Astrocyte (in vitro differentiated cells and primary cell): ENCODE data around the gene IDH2.

Experiments used
- EZH2 ChIP-seq: IDR thresholded peaks from 2 replicates; pipeline ENCODE4 v1.6.1; 2012; ENCODE audit warnings: mild to moderate bottlenecking, low read length, inconsistent platforms; ENCODE audit not compliant: insufficient read depth
- TF ChIP-seq, protein P1 (sequence below): IDR thresholded peaks from 2 replicates; pipeline ENCODE4 v1.5.1; 2011; ENCODE audit warnings: low read depth, mild to moderate bottlenecking, inconsistent platforms, low read length, moderate library complexity; ENCODE audit not compliant: insufficient read depth

DNA sequence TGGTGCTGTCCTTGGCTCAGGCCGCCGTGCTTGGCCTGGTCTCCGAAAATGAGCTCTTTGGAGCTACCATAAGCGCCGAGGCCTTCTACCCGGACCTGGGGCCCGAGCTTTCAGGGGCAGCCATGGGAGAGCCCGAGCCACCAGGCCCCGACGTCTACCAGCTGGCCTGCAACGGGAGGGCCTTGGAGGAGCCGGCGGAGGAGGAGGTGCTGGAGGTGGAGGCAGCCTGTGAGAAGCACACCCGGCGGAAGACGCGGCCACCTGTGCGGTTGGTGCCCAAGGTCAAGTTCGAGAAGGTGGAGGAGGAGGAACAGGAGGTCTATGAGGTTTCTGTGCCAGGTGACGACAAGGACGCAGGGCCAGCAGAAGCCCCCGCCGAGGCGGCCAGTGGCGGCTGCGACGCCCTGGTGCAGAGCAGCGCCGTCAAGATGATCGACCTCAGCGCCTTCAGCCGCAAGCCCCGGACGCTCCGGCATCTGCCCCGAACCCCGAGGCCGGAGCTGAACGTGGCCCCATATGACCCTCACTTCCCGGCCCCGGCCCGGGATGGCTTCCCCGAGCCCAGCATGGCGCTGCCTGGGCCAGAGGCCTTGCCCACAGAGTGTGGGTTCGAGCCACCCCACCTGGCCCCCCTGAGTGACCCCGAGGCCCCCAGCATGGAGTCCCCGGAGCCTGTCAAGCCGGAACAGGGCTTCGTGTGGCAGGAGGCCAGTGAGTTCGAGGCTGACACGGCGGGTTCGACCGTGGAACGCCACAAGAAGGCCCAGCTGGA, 34.9 kb downstream of the IDH2 start:
- TF ChIP-seq, protein P1, sequence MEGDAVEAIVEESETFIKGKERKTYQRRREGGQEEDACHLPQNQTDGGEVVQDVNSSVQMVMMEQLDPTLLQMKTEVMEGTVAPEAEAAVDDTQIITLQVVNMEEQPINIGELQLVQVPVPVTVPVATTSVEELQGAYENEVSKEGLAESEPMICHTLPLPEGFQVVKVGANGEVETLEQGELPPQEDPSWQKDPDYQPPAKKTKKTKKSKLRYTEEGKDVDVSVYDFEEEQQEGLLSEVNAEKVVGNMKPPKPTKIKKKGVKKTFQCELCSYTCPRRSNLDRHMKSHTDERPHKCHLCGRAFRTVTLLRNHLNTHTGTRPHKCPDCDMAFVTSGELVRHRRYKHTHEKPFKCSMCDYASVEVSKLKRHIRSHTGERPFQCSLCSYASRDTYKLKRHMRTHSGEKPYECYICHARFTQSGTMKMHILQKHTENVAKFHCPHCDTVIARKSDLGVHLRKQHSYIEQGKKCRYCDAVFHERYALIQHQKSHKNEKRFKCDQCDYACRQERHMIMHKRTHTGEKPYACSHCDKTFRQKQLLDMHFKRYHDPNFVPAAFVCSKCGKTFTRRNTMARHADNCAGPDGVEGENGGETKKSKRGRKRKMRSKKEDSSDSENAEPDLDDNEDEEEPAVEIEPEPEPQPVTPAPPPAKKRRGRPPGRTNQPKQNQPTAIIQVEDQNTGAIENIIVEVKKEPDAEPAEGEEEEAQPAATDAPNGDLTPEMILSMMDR, result no peak
- TF ChIP-seq EZH2, result no peak
